ENCODE measurements around the gene RCAN2. TPM values are rescaled to one million over a fixed set of nuclear protein-coding genes. Genes with fewer than 3 reads are reported as not detected.

Gene RCAN2
- 1 to 10 TPM; 1.9 to 8.4 (median 4.7) TPM for polyA plus RNA-seq

GRCh38 chr6:46491201-46491627 lies at the start of gene RCAN2:
Gene RCAN2, minus strand, starts transcription at chr6:46491449.
- H3K27ac ChIP-seq (ENCODE audit: low read depth, low read length) = no peak within 1 kb of the TSS
- WGBS, 3 donors = 0 to 2% (median 1%) methylated on average over 18 to 51 of the region's 51 CpGs

GRCh38 chr6:46539866-46540265 lies 48.6 kb upstream of the RCAN2 start:
- H3K27ac ChIP-seq (ENCODE audit: low read depth, low read length) = no peak overlapping the region
- 70 to 78% (median 72%) methylated on average over 2 of the region's 2 CpGs for WGBS, 3 donors

- 54 to 60% (median 59%) methylated on average over 6 of the region's 6 CpGs for WGBS, 3 donors
- no peak overlapping the region for H3K27ac ChIP-seq (ENCODE audit: low read depth, low read length)
Observed at GRCh38 chr6:46538800-46539480, 47.7 kb upstream of the RCAN2 start.

- 63 to 68% (median 67%) methylated on average over 3 of the region's 3 CpGs for WGBS, 3 donors
- no peak overlapping the region for H3K27ac ChIP-seq (ENCODE audit: low read depth, low read length)
Observed at GRCh38 chr6:46530896-46531295, 39.6 kb upstream of the RCAN2 start.

- no peak overlapping the region for H3K27ac ChIP-seq (ENCODE audit: low read depth, low read length)
- WGBS, 3 donors = 71 to 85% (median 75%) methylated on average over 3 of the region's 3 CpGs
Observed at GRCh38 chr6:46528961-46529750, 37.9 kb upstream of the RCAN2 start.

- 89 to 95% (median 92%) methylated on average over 2 of the region's 2 CpGs for WGBS, 3 donors
- H3K27ac ChIP-seq (ENCODE audit: low read depth, low read length) = no peak overlapping the region
Observed at GRCh38 chr6:46526607-46527006, 35.4 kb upstream of the RCAN2 start.

GRCh38 chr6:46525583-46525982 lies 34.3 kb upstream of the RCAN2 start:
- no peak overlapping the region for H3K27ac ChIP-seq (ENCODE audit: low read depth, low read length)

GRCh38 chr6:46521464-46521971 lies 30.3 kb upstream of the RCAN2 start:
- H3K27ac ChIP-seq (ENCODE audit: low read depth, low read length) = no peak overlapping the region

GRCh38 chr6:46517202-46517601 lies 26.0 kb upstream of the RCAN2 start:
- no peak overlapping the region for H3K27ac ChIP-seq (ENCODE audit: low read depth, low read length)

- WGBS, 3 donors = 72 to 83% (median 80%) methylated on average over 2 of the region's 2 CpGs
- H3K27ac ChIP-seq (ENCODE audit: low read depth, low read length) = no peak overlapping the region
Observed at GRCh38 chr6:46513533-46513932, 22.3 kb upstream of the RCAN2 start.

- WGBS, 3 donors = 80 to 87% (median 83%) methylated on average over 7 of the region's 7 CpGs
- H3K27ac ChIP-seq (ENCODE audit: low read depth, low read length) = no peak overlapping the region
Observed at GRCh38 chr6:46511320-46511719, 20.1 kb upstream of the RCAN2 start.

- H3K27ac ChIP-seq (ENCODE audit: low read depth, low read length) = no peak overlapping the region
Observed at GRCh38 chr6:46510651-46511050, 19.4 kb upstream of the RCAN2 start.

GRCh38 chr6:46509981-46510510 lies 18.8 kb upstream of the RCAN2 start:
- H3K27ac ChIP-seq (ENCODE audit: low read depth, low read length) = no peak overlapping the region
- WGBS, 3 donors = 77 to 79% (median 77%) methylated on average over 4 of the region's 4 CpGs

- 33 to 81% (median 70%) methylated on average over 4 of the region's 4 CpGs for WGBS, 3 donors
- no peak overlapping the region for H3K27ac ChIP-seq (ENCODE audit: low read depth, low read length)
Observed at GRCh38 chr6:46509063-46509462, 17.8 kb upstream of the RCAN2 start.

GRCh38 chr6:46507426-46507825 lies 16.2 kb upstream of the RCAN2 start:
- no peak overlapping the region for H3K27ac ChIP-seq (ENCODE audit: low read depth, low read length)

- WGBS, 3 donors = 85 to 93% (median 89%) methylated on average over 7 of the region's 7 CpGs
- no peak overlapping the region for H3K27ac ChIP-seq (ENCODE audit: low read depth, low read length)
Observed at GRCh38 chr6:46505693-46506512, 14.7 kb upstream of the RCAN2 start.

GRCh38 chr6:46504242-46504641 lies 13.0 kb upstream of the RCAN2 start:
- no peak overlapping the region for H3K27ac ChIP-seq (ENCODE audit: low read depth, low read length)

GRCh38 chr6:46502486-46503119 lies 11.4 kb upstream of the RCAN2 start:
- no peak overlapping the region for H3K27ac ChIP-seq (ENCODE audit: low read depth, low read length)
- WGBS, 3 donors = 74 to 83% (median 76%) methylated on average over 2 of the region's 2 CpGs
